GM12878 (cell line): ENCODE measurements around the gene SARDH. TPM values are rescaled to one million over a fixed set of nuclear protein-coding genes. Genes with fewer than 3 reads are reported as not detected.

Experiments
- ATAC-seq: fragments of 200-7000 bp; cut with Tn5 transposase; 3 replicates; pipeline ENCODE4 v1.9.1; 2020; ENCODE audit warnings: mild to moderate bottlenecking, moderate library complexity
- BruUV-seq: library from RNA; stranded (reverse); fragments of 400-500 nt; replicated peaks from 2 replicates; lab custom pipeline; 2021; lab: Mats Ljungman, UMichigan
- CTCF ChIA-PET: fragments of 300-600 bp; sonication (Branson Sonifier 250); formaldehyde crosslinking; extraction: SDS; loops from one replicate; lab custom pipeline; 2021; ENCODE audit warnings: inconsistent platforms; lab: Yijun Ruan, JAX
- POLR2A ChIA-PET: fragments of 350-600 bp; formaldehyde crosslinking; extraction: SDS; loops from one replicate; lab custom pipeline; 2021; ENCODE audit warnings: inconsistent platforms; lab: Charles Lee
- RAD21 ChIA-PET: fragments of 300-600 bp; sonication (Branson Sonifier 250); formaldehyde crosslinking; loops from one replicate; lab custom pipeline; 2023; ENCODE audit warnings: antibody characterized with exemption; ENCODE audit not compliant: unreplicated experiment; lab: Charles Lee
- SMC1A ChIA-PET: fragments of 300-600 bp; sonication (Branson Sonifier 250); formaldehyde crosslinking; loops from one replicate; lab custom pipeline; 2023; ENCODE audit not compliant: unreplicated experiment, uncharacterized antibody; lab: Charles Lee
- DNase-seq: peaks from one replicate; pipeline ENCODE4 v3.0.0-alpha.2; 2011; ENCODE audit warnings: low read depth, low spot score
- FAIRE-seq: peaks from 3 replicates; lab custom pipeline; 2011; peaks lifted over from hg19 to GRCh38; lab: Jason Lieb, UNC
- H2AFZ ChIP-seq: 2 replicates; pipeline ENCODE4 v1.6.0; 2011; ENCODE audit warnings: low read depth, low read length, control low read depth; ENCODE audit not compliant: control insufficient read depth
- H3K27ac ChIP-seq: 2 replicates; pipeline ENCODE4 v1.5.1; 2011; ENCODE audit warnings: control low read depth; ENCODE audit not compliant: control insufficient read depth, insufficient read depth
- H3K27me3 ChIP-seq, 2 experiments: replicated peaks in 1 of 2; 2 replicates each; pipeline versions ENCODE4 v1.6.0 to v1.6.1; 2011; ENCODE audit warnings: low read length in 1 of 2; ENCODE audit not compliant: control insufficient read depth in 2 of 2, insufficient read depth in 2 of 2
- H3K36me3 ChIP-seq, 2 experiments: 2 replicates each; pipeline ENCODE4 v1.5.1; 2011; ENCODE audit warnings: low read length in 1 of 2; ENCODE audit not compliant: control insufficient read depth in 2 of 2, insufficient read depth in 2 of 2
- H3K4me1 ChIP-seq: 2 replicates; pipeline ENCODE4 v1.6.1; 2011; ENCODE audit warnings: mild to moderate bottlenecking, low read length, moderate library complexity, mixed read lengths; ENCODE audit not compliant: control insufficient read depth, insufficient read depth
- H3K4me2 ChIP-seq: 2 replicates; pipeline ENCODE4 v1.6.0; 2011; ENCODE audit warnings: control low read depth; ENCODE audit not compliant: control insufficient read depth, insufficient read depth
- H3K4me3 ChIP-seq: fragments of 200-600 bp; sonication (generic); 2 replicates; pipeline ENCODE4 v1.5.1; 2016
- H3K79me2 ChIP-seq: 2 replicates; pipeline ENCODE4 v1.6.0; 2011; ENCODE audit warnings: low read length; ENCODE audit not compliant: control insufficient read depth, insufficient read depth
- H3K9ac ChIP-seq: 2 replicates; pipeline ENCODE4 v1.8.0; 2011; ENCODE audit warnings: low read length, control low read depth, mixed read lengths; ENCODE audit not compliant: control insufficient read depth, insufficient read depth
- H3K9me3 ChIP-seq: replicated peaks from 3 replicates; pipeline ENCODE4 v1.5.1; 2011; ENCODE audit warnings: mild to moderate bottlenecking, low read length; ENCODE audit not compliant: control insufficient read depth, insufficient read depth
- H4K20me1 ChIP-seq: 2 replicates; pipeline ENCODE4 v1.6.0; 2011; ENCODE audit not compliant: control insufficient read depth, insufficient read depth
- NFXL1 ChIP-seq: fragments of 450-650 bp; IDR thresholded peaks from 2 replicates; pipeline ENCODE4 v1.6.1; 2017; ENCODE audit warnings: antibody characterized with exemption, mild to moderate bottlenecking, borderline replicate concordance
- PML ChIP-seq: IDR thresholded peaks from 2 replicates; pipeline ENCODE4 v1.6.1; 2012; ENCODE audit warnings: low read length, inconsistent platforms
- POLR2AphosphoS5 ChIP-seq: IDR thresholded peaks from 2 replicates; pipeline ENCODE4 v1.6.1; 2011; ENCODE audit warnings: mild to moderate bottlenecking, low read length, inconsistent platforms
- SMARCA5 ChIP-seq: fragments of 450-650 bp; IDR thresholded peaks from 2 replicates; pipeline ENCODE4 v1.6.1; 2017; ENCODE audit warnings: mild to moderate bottlenecking
- SPI1 ChIP-seq: IDR thresholded peaks from 2 replicates; pipeline ENCODE4 v1.6.1; 2011; ENCODE audit warnings: low read depth, mild to moderate bottlenecking, low read length, moderate library complexity, borderline replicate concordance; ENCODE audit not compliant: insufficient read depth
- ZNF384 ChIP-seq: IDR thresholded peaks from 2 replicates; pipeline ENCODE4 v1.6.1; 2012; ENCODE audit warnings: low read depth, mild to moderate bottlenecking, low read length, improper control_type of control experiment, borderline replicate concordance
- WGBS: methylation state at CpG from one replicate; pipeline ENCODE4 v1.1.6; 2016; ENCODE audit warnings: low lambda C conversion rate; ENCODE audit not compliant: insufficient replicate concordance, insufficient coverage; ENCODE audit errors: missing lambda C conversion rate; 5-methylcytosine and 5-hydroxymethylcytosine counted together
- in situ Hi-C: fragments of 300-500 bp; cut with MboI; formaldehyde crosslinking; loops from 9 replicates; pipeline ENCODE4 v1.14.3; 2018; ENCODE audit warnings: mixed read lengths
- intact Hi-C: fragments of 100-400 bp; cut with micrococcal nuclease; formaldehyde crosslinking; loops from one replicate; pipeline ENCODE4 v1.14.2; 2022; ENCODE audit not compliant: unreplicated experiment
- polyA plus RNA-seq, 11 experiments: library from polyadenylated mRNA; depleted of rRNA in 4 of 11; unstranded in 6 of 11; stranded (reverse) in 5 of 11; fragments of >200 nt; fragmentation: Nextera tagmentation in 4 of 11; fragmentation: Illumina TruSeq in 1 of 11; extraction: Ambion mirVana in 4 of 11; extraction: Trizol in 1 of 11; gene quantifications; 1 replicate in 1 of 11; 2 replicates in 10 of 11; pipeline versions ENCODE4 v1.2.1 to v1.2.3, GENCODE V29; 2011 to 2016; ENCODE audit warnings: inconsistent platforms in 2 of 11, missing spikeins in 2 of 11, low read depth in 1 of 11
- total RNA-seq, 4 experiments: library from RNA; depleted of rRNA in 3 of 4; stranded (reverse); fragments of >200 nt in 3 of 4; fragmentation: Illumina TruSeq in 1 of 4; extraction: Trizol in 1 of 4; gene quantifications; 2 replicates each; pipeline versions ENCODE4 v1.2.1 to v1.2.3, GENCODE V29; 2013 to 2021

The SARDH gene
- total and polyA plus RNA-seq, 10 of the 15 experiments (the other 5 are each of a cell fraction or from before 2014, with no cell fraction given), result 0.03 to 0.15 (median 0.10) TPM; not detected in 6

GRCh38 chr9:133737071-133737773, 930 bp downstream of the SARDH start (continued):
- TF ChIP-seq SMARCA5, result no peak
- no peak for TF ChIP-seq NFXL1
- no peak for TF ChIP-seq PML

- H3K9ac ChIP-seq, result no peak overlapping the region
- no peak overlapping the region for H3K4me2 ChIP-seq
- H3K4me3 ChIP-seq, result no peak overlapping the region
- FAIRE-seq (no peak), DNase-seq (no peak), ATAC-seq (peak; percentile 25; the same call in 2 of the 3 replicates)
- H3K4me1 ChIP-seq, result no peaks in the 10 kb centered on the region
- SMC1A ChIA-PET, result interaction anchor here (1.3 kb wide), 1 partner anchor 258 kb away, joined by 3 read pairs; no protein-coding TSS in a partner anchor
- no peak overlapping the region for H3K27ac ChIP-seq
- H2AFZ ChIP-seq, result no peak overlapping the region
- TF ChIP-seq ZNF384, result peak; percentile 12; the same call in 1 of the 2 replicates
- 0 out of 2 replicates have a peak, but pooled peaks have one; percentile 4 for TF ChIP-seq SPI1
- TF ChIP-seq POLR2AphosphoS5, result no peak
- intact Hi-C loops, result no loop called here
- RAD21 ChIA-PET, result interaction anchor here (0.8 to 2.0 kb wide), 3 partner anchors 52 to 257 kb away, joined by 3 to 10 read pairs (median 3); no protein-coding TSS in a partner anchor
- in situ Hi-C loops, result no loop called here
- no peaks in the 10 kb centered on the region; a peak in 1 of 4 replicates for H3K36me3 ChIP-seq
- WGBS, result 30% methylated on average over 5 of the region's 8 CpGs
- no peaks in the 10 kb centered on the region for H3K79me2 ChIP-seq
- no peaks in the 10 kb centered on the region; a peak in 1 of 4 replicates for H3K27me3 ChIP-seq
- POLR2A ChIA-PET, result no interaction called here
- no peaks in the 10 kb centered on the region for H3K9me3 ChIP-seq
- BruUV-seq, result no TSS peak
- CTCF ChIA-PET, result interaction anchor here (0.7 to 2.0 kb wide), 7 partner anchors 9 to 802 kb away, joined by 3 to 6 read pairs (median 4); no protein-coding TSS in a partner anchor
- H4K20me1 ChIP-seq, result no peaks in the 10 kb centered on the region
These were observed 2.2 kb downstream of the SARDH start for GRCh38 chr9:133735931-133736330.
